ENCODE results near the gene MYO10. TPM values are rescaled to one million over a fixed set of nuclear protein-coding genes. Genes with fewer than 3 reads are reported as not detected.

MYO10 gene
- total and polyA plus RNA-seq, 2 of the 8 experiments (the other 6 are each of a cell fraction or from before 2014, with no cell fraction given): 21.5 to 107 TPM

DNA sequence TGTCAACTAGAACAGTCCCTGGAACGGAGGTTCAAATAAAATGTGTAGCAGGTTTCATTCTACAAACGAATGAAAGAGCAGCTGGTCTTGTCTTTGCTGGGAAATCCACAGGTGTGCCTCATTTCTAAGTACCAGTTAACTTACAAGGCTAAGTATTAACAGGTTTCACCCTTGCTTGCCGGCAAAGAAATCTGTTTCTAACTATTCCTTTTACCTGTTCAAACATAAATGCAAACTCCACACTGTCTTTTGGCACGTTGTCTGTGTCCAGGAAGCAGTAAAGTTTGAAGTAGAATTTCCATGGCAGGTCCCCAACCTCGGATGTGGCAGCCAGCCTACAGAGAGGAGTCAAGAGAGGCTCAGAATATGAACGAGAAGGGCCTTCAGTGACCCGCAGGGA lies 264.9 kb downstream of the MYO10 start:
- no peak overlapping the region for H4K5ac ChIP-seq (ENCODE audit: insufficient read length, low read depth, low read length)
- H4K8ac ChIP-seq (ENCODE audit: extremely low read depth, insufficient read depth, low read length): no peak overlapping the region
- 90% methylated on average over 7 of the region's 7 CpGs; no CpG with 5 or more reads in 1 of the 2 experiments for WGBS, 2 experiments (ENCODE audit: extremely low coverage in 1 of 2, insufficient coverage in 1 of 2, insufficient read length in 1 of 2, insufficient replicate concordance in 2 of 2, low coverage in 1 of 2, low lambda C conversion rate in 2 of 2, missing lambda C conversion rate in 1 of 2)
- no peak overlapping the region for H3K23ac ChIP-seq (ENCODE audit: insufficient read length)
- no peaks in the 10 kb centered on the region for H3K79me1 ChIP-seq (ENCODE audit: low read depth, low read length)
- H3K27ac ChIP-seq (ENCODE audit: low read depth, low read length): no peak overlapping the region
- no peak overlapping the region for H2AK5ac ChIP-seq (ENCODE audit: low read depth, low read length)
- H2BK5ac ChIP-seq (ENCODE audit: low read depth, low read length): no peak overlapping the region
- H3K79me2 ChIP-seq (ENCODE audit: control insufficient read depth in 1 of 2, insufficient read depth in 2 of 2, low read length in 2 of 2): no peaks in the 10 kb centered on the region; a peak in 1 of 4 replicates
- DNase-seq (ENCODE audit: low read depth in 1 of 2, low spot score in 2 of 2) (no peak), FAIRE-seq (no peak)
- peaks cover 69 to 97% (median 87%) of the 10 kb centered on the region in 4 experiments for H3K36me3 ChIP-seq (ENCODE audit: control insufficient read depth in 2 of 4, insufficient read depth in 4 of 4, low read length in 3 of 4)
- H3K14ac ChIP-seq (ENCODE audit: insufficient read length): no peak overlapping the region
- no peaks in the 10 kb centered on the region for H3K9me3 ChIP-seq (ENCODE audit: insufficient read depth in 2 of 2, low read depth in 1 of 2, low read length in 1 of 2)
- POLR2A ChIA-PET (ENCODE audit: partially characterized antibody): interaction anchor here (1.1 kb wide), 1 partner anchor 10 kb away, joined by 4 read pairs; no protein-coding TSS in a partner anchor
- no peak overlapping the region for H3K18ac ChIP-seq (ENCODE audit: extremely low read depth, low read length)
- no peak overlapping the region for H3K4me3 ChIP-seq (ENCODE audit: extremely low read depth in 1 of 4, insufficient read depth in 2 of 4, low read depth in 3 of 4, low read length in 4 of 4)
- no peak overlapping the region for H2AFZ ChIP-seq (ENCODE audit: low read length)
- no peaks in the 10 kb centered on the region for H3K27me3 ChIP-seq (replicated peaks in 1 of 4; ENCODE audit: control insufficient read depth in 3 of 4, extremely low read depth in 1 of 4, insufficient read depth in 3 of 4, low read length in 3 of 4)
- peaks cover 8 to 10% of the 10 kb centered on the region in 2 experiments for H4K20me1 ChIP-seq (replicated peaks in 1 of 2; ENCODE audit: control insufficient read depth in 1 of 2, insufficient read depth in 2 of 2, low read length in 2 of 2)
- no peak overlapping the region for H3K4ac ChIP-seq (replicated peaks; ENCODE audit: insufficient read length, low read depth, low read length)
- H2BK15ac ChIP-seq (ENCODE audit: low read length): no peak overlapping the region
- CTCF ChIA-PET (ENCODE audit: partially characterized antibody): interaction anchor here (0.5 to 6.5 kb wide), 3 partner anchors 9 to 967 kb away, joined by 3 to 51 read pairs (median 51); no protein-coding TSS in a partner anchor
- no peak overlapping the region for H2BK20ac ChIP-seq (ENCODE audit: low read length)
- H3K23me2 ChIP-seq (ENCODE audit: low read depth, low read length): no peaks in the 10 kb centered on the region
- H2BK12ac ChIP-seq (ENCODE audit: low read depth, low read length): no peak overlapping the region
- no peak overlapping the region for H3K56ac ChIP-seq (replicated peaks; ENCODE audit: insufficient read length, low read depth, low read length)
- no peak overlapping the region for H2BK120ac ChIP-seq (replicated peaks; ENCODE audit: low read depth, low read length)
- no peak overlapping the region for H3K4me2 ChIP-seq (ENCODE audit: insufficient read depth in 1 of 2, low read depth in 2 of 2, low read length in 2 of 2)
- H3K4me1 ChIP-seq (replicated peaks in 1 of 4; ENCODE audit: control insufficient read depth in 3 of 4, insufficient read depth in 4 of 4, low read length in 3 of 4): no peaks in the 10 kb centered on the region
- no peak overlapping the region for H3K9ac ChIP-seq (replicated peaks in 1 of 4; ENCODE audit: extremely low read depth in 1 of 4, low read depth in 3 of 4, low read length in 3 of 4)
- H4K91ac ChIP-seq (replicated peaks; ENCODE audit: insufficient read length, low read length): no peak overlapping the region
- TF ChIP-seq BCL11A (IDR thresholded peaks at IDR 0.05; ENCODE audit: low read depth in 2 of 2, low read length in 2 of 2) (no peak), SIX5 (IDR thresholded peaks at IDR 0.05; ENCODE audit: low read depth, low read length) (no peak), CHD1 (IDR thresholded peaks at IDR 0.05; ENCODE audit: low read depth, low read length) (no peak), KDM5A (IDR thresholded peaks at IDR 0.05; ENCODE audit: low read length) (no peak), NANOG (IDR thresholded peaks at IDR 0.05; ENCODE audit: insufficient read depth, low read depth, low read length, poor library complexity, severe bottlenecking) (no peak), RBBP5 (IDR thresholded peaks at IDR 0.05; ENCODE audit: borderline replicate concordance, low read depth, low read length) (no peak), RAD21 (IDR thresholded peaks at IDR 0.05 in 1 of 2, conservative IDR thresholded peaks at IDR 0.05 in 1 of 2; ENCODE audit: low read depth in 2 of 2, low read length in 2 of 2) (no peak)
- TF ChIP-seq, protein P1, sequence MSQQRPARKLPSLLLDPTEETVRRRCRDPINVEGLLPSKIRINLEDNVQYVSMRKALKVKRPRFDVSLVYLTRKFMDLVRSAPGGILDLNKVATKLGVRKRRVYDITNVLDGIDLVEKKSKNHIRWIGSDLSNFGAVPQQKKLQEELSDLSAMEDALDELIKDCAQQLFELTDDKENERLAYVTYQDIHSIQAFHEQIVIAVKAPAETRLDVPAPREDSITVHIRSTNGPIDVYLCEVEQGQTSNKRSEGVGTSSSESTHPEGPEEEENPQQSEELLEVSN (IDR thresholded peaks at IDR 0.05): no peak
- TF ChIP-seq, protein P2, sequence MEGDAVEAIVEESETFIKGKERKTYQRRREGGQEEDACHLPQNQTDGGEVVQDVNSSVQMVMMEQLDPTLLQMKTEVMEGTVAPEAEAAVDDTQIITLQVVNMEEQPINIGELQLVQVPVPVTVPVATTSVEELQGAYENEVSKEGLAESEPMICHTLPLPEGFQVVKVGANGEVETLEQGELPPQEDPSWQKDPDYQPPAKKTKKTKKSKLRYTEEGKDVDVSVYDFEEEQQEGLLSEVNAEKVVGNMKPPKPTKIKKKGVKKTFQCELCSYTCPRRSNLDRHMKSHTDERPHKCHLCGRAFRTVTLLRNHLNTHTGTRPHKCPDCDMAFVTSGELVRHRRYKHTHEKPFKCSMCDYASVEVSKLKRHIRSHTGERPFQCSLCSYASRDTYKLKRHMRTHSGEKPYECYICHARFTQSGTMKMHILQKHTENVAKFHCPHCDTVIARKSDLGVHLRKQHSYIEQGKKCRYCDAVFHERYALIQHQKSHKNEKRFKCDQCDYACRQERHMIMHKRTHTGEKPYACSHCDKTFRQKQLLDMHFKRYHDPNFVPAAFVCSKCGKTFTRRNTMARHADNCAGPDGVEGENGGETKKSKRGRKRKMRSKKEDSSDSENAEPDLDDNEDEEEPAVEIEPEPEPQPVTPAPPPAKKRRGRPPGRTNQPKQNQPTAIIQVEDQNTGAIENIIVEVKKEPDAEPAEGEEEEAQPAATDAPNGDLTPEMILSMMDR (IDR thresholded peaks at IDR 0.05; ENCODE audit: control extremely low read depth in 1 of 3, insufficient read depth in 1 of 3, low read depth in 1 of 3, low read length in 3 of 3): no peak
- TF ChIP-seq, protein P3, sequence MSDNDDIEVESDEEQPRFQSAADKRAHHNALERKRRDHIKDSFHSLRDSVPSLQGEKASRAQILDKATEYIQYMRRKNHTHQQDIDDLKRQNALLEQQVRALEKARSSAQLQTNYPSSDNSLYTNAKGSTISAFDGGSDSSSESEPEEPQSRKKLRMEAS (IDR thresholded peaks at IDR 0.05): no peak
